PFSK-1 (cell line): ENCODE results near the gene YLPM1.

Experiments
- POLR2AphosphoS5 ChIP-seq: IDR thresholded peaks from 2 replicates; pipeline ENCODE4 v1.6.1; 2012; ENCODE audit warnings: low read depth, mild to moderate bottlenecking, control low read depth, low read length, moderate library complexity
- REST ChIP-seq, 2 experiments: IDR thresholded peaks; 2 replicates each; pipeline versions ENCODE4 v1.6.1 to v1.8.0; 2011 to 2012; ENCODE audit warnings: low read depth in 2 of 2, low read length in 2 of 2, control low read depth in 1 of 2, inconsistent platforms in 1 of 2, mild to moderate bottlenecking in 1 of 2, moderate library complexity in 1 of 2; ENCODE audit not compliant: insufficient read depth in 1 of 2
- SIN3A ChIP-seq: IDR thresholded peaks from 2 replicates; pipeline ENCODE4 v1.6.1; 2012; ENCODE audit warnings: mild to moderate bottlenecking, low read length, moderate library complexity, borderline replicate concordance; ENCODE audit not compliant: insufficient read depth
- TAF1 ChIP-seq: IDR thresholded peaks from 2 replicates; pipeline ENCODE4 v1.6.1; 2012; ENCODE audit warnings: low read length, control low read depth, borderline replicate concordance; ENCODE audit not compliant: insufficient read depth

GRCh38 chr14:74836251-74836960 is 73.3 kb downstream of the YLPM1 start:
- TF ChIP-seq POLR2AphosphoS5 (no peak), TAF1 (no peak), SIN3A (no peak), REST (IDR thresholded peaks at IDR 0.05; ENCODE audit: insufficient read depth in 1 of 2, low read depth in 2 of 2, low read length in 2 of 2) (no peak)
